GM10266 (cell line): Measurements from ENCODE around the gene AUTS2.

Experiments used
- DNase-seq: peaks from one replicate; pipeline ENCODE4 v3.0.0; 2012; ENCODE audit errors: extremely low spot score
- TF ChIP-seq, protein P1 (sequence below): IDR thresholded peaks from 2 replicates; pipeline ENCODE4 v1.5.1; 2012; ENCODE audit warnings: mild to moderate bottlenecking, low read depth; ENCODE audit not compliant: control insufficient read depth, insufficient read depth; ENCODE audit errors: missing control alignments

Gene AUTS2

DNA sequence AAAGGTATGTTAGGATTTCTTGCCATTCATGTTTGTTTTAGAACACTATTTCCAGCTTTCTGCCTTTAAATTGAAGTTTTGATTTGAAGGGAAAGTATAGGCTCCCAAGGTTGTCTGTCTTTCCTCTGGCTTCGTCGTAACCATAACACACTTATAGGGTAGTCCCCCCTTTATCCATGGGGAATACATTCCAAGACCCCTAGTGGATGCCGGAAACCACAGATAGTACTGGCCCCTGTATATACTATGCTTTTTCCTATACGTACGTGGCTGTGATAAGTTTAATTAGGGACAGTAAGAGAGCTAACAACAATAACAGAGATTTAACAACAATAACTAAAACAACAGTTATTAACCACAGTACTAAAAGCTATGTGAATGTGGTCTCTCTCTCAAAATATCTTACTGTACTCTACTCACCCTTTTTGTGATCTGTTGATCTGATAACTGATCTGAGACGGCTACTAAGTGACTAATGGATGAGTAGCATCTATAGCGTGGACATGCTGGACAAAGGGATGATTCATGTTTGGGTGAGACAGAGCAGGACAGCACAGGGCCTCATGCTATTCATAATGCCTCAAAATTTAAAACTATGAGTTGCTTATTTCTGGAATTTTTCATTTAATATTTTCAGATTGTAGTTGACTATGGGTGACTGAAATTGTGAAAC lies 273.1 kb downstream of the AUTS2 start:
- DNase-seq: no peak
- TF ChIP-seq, protein P1, sequence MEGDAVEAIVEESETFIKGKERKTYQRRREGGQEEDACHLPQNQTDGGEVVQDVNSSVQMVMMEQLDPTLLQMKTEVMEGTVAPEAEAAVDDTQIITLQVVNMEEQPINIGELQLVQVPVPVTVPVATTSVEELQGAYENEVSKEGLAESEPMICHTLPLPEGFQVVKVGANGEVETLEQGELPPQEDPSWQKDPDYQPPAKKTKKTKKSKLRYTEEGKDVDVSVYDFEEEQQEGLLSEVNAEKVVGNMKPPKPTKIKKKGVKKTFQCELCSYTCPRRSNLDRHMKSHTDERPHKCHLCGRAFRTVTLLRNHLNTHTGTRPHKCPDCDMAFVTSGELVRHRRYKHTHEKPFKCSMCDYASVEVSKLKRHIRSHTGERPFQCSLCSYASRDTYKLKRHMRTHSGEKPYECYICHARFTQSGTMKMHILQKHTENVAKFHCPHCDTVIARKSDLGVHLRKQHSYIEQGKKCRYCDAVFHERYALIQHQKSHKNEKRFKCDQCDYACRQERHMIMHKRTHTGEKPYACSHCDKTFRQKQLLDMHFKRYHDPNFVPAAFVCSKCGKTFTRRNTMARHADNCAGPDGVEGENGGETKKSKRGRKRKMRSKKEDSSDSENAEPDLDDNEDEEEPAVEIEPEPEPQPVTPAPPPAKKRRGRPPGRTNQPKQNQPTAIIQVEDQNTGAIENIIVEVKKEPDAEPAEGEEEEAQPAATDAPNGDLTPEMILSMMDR: no peak

GRCh38 chr7:69871886-69872569 lies 273.8 kb downstream of the AUTS2 start:
- no peak for DNase-seq
- TF ChIP-seq, protein P1: no peak

DNA sequence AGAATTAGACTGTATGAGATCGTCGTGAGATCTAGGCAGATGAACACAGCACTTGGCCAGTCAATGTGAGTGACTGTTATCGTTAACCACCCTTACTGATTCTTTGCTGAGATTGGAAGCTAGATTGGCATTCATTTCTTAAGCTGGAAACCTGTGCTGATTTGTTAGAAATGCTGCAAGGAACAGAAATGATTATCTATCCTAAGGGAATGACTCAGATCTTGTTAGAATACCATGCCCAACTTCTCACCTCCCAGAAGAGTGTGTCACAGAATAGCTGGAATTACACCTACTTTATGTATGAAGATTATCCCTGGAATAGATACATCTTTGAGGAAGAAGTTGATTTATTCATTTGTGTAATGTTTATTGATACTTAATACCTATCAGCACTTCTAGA lies 275.2 kb downstream of the AUTS2 start:
- TF ChIP-seq, protein P1: no peak
- DNase-seq: no peak

DNA sequence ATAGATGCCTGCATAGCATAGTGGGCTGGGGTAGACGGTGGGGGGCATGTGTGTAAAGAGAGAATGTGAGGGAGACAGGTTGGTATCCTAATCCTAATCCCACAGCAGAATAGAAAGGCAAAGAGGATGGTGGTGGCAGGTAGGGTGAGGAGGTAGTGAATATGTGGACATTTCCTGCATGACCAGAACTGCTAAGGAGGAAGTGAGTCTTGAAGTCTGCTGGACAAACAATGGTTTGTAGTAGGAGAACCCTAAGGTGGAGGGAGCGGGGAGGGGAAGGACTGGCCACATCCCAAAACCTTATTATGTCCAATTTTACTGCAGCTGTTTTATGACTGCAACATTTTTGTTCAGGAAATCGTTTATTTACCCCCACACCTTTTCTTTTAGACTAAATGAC lies 279.7 kb downstream of the AUTS2 start:
- TF ChIP-seq, protein P1: no peak
- no peak for DNase-seq

- DNase-seq: no peak
- TF ChIP-seq, protein P1: no peak
These were observed 280.3 kb downstream of the AUTS2 start for GRCh38 chr7:69878591-69878990.

DNA sequence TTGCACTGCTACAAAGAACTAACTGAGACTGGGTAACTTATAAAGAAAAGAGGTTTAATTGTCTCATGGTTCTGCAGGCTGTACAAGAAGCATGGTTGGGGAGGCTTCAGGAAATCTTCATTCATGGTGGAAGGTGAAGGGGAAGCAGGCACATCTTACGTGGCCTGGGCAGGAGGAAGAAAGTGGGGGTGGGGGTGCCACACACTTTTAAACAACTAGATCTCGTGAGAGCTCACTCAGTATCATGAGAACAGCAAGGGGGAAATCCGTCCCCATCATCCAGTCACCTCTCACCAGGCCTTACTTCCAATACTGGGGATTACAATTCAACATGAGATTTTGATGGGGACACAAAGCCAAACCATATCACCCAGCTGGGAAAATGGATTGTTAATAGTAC lies 281.7 kb downstream of the AUTS2 start:
- no peak for DNase-seq
- TF ChIP-seq, protein P1: no peak

DNA sequence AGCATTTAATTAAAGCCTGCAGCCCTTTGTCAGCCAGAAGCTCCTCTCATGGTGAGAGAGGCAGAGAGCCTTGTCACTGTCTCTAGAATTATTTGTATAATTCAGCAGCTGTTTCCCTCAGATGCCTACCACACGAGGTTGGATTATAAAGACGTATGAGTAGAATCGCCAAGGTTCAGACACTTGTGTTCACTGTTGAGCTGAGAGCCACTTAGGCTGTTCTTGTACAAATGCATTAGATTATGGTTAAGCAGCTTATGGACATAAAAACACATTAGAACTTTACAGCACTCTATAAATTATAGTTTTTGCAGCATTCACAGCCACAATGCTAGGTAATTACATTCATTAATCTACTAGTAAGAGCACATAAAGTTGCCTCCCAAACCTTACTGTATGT lies 282.6 kb downstream of the AUTS2 start:
- TF ChIP-seq, protein P1: no peak
- DNase-seq: no peak
